Neural progenitor cell (in vitro differentiated cells): ENCODE measurements around the gene LDLRAD2. TPM values are rescaled to one million over a fixed set of nuclear protein-coding genes. Genes with fewer than 3 reads are reported as not detected.

ENCODE experiments used
- DNase-seq: peaks from one replicate; pipeline ENCODE4 v3.0.0-alpha.2; 2016; ENCODE audit warnings: low spot score
- H2AFZ ChIP-seq: fragments of 200-600 bp; sonication (generic); replicated peaks from 2 replicates; pipeline ENCODE4 v1.6.1; 2016; ENCODE audit warnings: antibody characterized with exemption
- H3F3A ChIP-seq: fragments of 200-600 bp; sonication (generic); 2 replicates; pipeline ENCODE4 v1.6.1; 2016; ENCODE audit warnings: antibody characterized with exemption, low read depth
- H3K27ac ChIP-seq: fragments of 200-600 bp; sonication (generic); 2 replicates; pipeline ENCODE4 v1.5.1; 2016; ENCODE audit warnings: mild to moderate bottlenecking
- H3K27me3 ChIP-seq: fragments of 200-600 bp; sonication (generic); 2 replicates; pipeline ENCODE4 v1.6.1; 2016; ENCODE audit warnings: mild to moderate bottlenecking, moderate library complexity
- H3K36me3 ChIP-seq: fragments of 200-600 bp; sonication (generic); 2 replicates; pipeline ENCODE4 v1.5.1; 2016
- H3K4me1 ChIP-seq: fragments of 200-600 bp; sonication (generic); 2 replicates; pipeline ENCODE4 v1.6.1; 2016; ENCODE audit warnings: mixed run types
- H3K4me2 ChIP-seq: fragments of 200-600 bp; sonication (generic); 2 replicates; pipeline ENCODE4 v1.6.1; 2016
- H3K4me3 ChIP-seq: fragments of 200-600 bp; sonication (generic); 2 replicates; pipeline ENCODE4 v1.5.1; 2016
- H3K79me2 ChIP-seq: fragments of 200-600 bp; sonication (generic); 2 replicates; pipeline ENCODE4 v1.6.1; 2016; ENCODE audit warnings: low read depth
- H3K9ac ChIP-seq: fragments of 200-600 bp; sonication (generic); 2 replicates; pipeline ENCODE4 v1.6.1; 2016
- H3K9me3 ChIP-seq: fragments of 200-600 bp; sonication (generic); 2 replicates; pipeline ENCODE4 v1.5.1; 2016; ENCODE audit warnings: low read depth
- H4K20me1 ChIP-seq: fragments of 200-600 bp; sonication (generic); 2 replicates; pipeline ENCODE4 v1.6.1; 2016; ENCODE audit warnings: low read depth
- H3K27ac Mint-ChIP-seq: 3 replicates; pipeline ENCODE4 v1.8.0; 2021; ENCODE audit warnings: mixed read lengths
- H3K27me3 Mint-ChIP-seq: 2 replicates; pipeline ENCODE4 v1.8.0; 2022; ENCODE audit warnings: low read depth, mild to moderate bottlenecking, inconsistent platforms, moderate library complexity, mixed read lengths; ENCODE audit not compliant: insufficient read depth
- H3K36me3 Mint-ChIP-seq: 3 replicates; pipeline ENCODE4 v1.8.0; 2021; ENCODE audit warnings: mixed read lengths
- H3K4me1 Mint-ChIP-seq: 3 replicates; pipeline ENCODE4 v1.8.0; 2021; ENCODE audit warnings: mixed read lengths
- H3K4me3 Mint-ChIP-seq: 3 replicates; pipeline ENCODE4 v1.8.0; 2021; ENCODE audit warnings: mild to moderate bottlenecking, moderate library complexity, mixed read lengths
- H3K9me3 Mint-ChIP-seq: 3 replicates; pipeline ENCODE4 v1.8.0; 2020; ENCODE audit warnings: mixed read lengths
- CTCF ChIP-seq: fragments of 200-600 bp; sonication (generic); IDR thresholded peaks from 2 replicates; pipeline ENCODE4 v1.5.1; 2017; ENCODE audit warnings: antibody characterized with exemption, mild to moderate bottlenecking
- EZH2 ChIP-seq: fragments of 200-600 bp; sonication (generic); IDR thresholded peaks from 2 replicates; pipeline ENCODE4 v1.6.1; 2017; ENCODE audit warnings: antibody characterized with exemption, mild to moderate bottlenecking, moderate library complexity
- EZH2phosphoT487 ChIP-seq: fragments of 200-600 bp; sonication (generic); IDR thresholded peaks from 2 replicates; pipeline ENCODE4 v1.6.1; 2017; ENCODE audit warnings: antibody characterized with exemption
- total RNA-seq: library from RNA; depleted of rRNA; stranded (reverse); fragments of >200 nt; gene quantifications from 2 replicates; pipeline ENCODE4 v1.2.3, GENCODE V29; 2015; ENCODE audit warnings: low replicate concordance

Gene LDLRAD2
- total RNA-seq, 1 donor from 2014 or later = 0.67 TPM

- H3K9me3 ChIP-seq = no peaks in the 10 kb centered on the region
- H3K27me3 ChIP-seq = no peaks in the 10 kb centered on the region
- no peak overlapping the region for H2AFZ ChIP-seq
- H3K27ac ChIP-seq = no peak overlapping the region
- H3K4me2 ChIP-seq = no peak overlapping the region
- Mint-ChIP-seq H3K27me3 (peaks cover 10% of the 10 kb centered on the region), H3K4me3 (no peak overlapping the region), H3K9me3 (peaks cover 10% of the 10 kb centered on the region), H3K27ac (no peak overlapping the region), H3K4me1 (no peaks in the 10 kb centered on the region), H3K36me3 (peaks cover 24% of the 10 kb centered on the region)
- no peak overlapping the region for H3K9ac ChIP-seq
- TF ChIP-seq EZH2 (no peak), CTCF (no peak), EZH2phosphoT487 (no peak)
- H3K4me1 ChIP-seq = no peaks in the 10 kb centered on the region
- no peaks in the 10 kb centered on the region for H3K79me2 ChIP-seq
- no peak for DNase-seq
- H4K20me1 ChIP-seq = no peaks in the 10 kb centered on the region
- H3F3A ChIP-seq = no peaks in the 10 kb centered on the region
- peaks cover 6% of the 10 kb centered on the region for H3K36me3 ChIP-seq
- no peak overlapping the region for H3K4me3 ChIP-seq
Observed at GRCh38 chr1:21833392-21833976, 21.4 kb downstream of the LDLRAD2 start.

- Mint-ChIP-seq H3K27me3 (peaks cover 10% of the 10 kb centered on the region), H3K9me3 (peaks cover 10% of the 10 kb centered on the region), H3K27ac (no peak overlapping the region), H3K4me1 (no peaks in the 10 kb centered on the region), H3K4me3 (no peak overlapping the region), H3K36me3 (peaks cover 25% of the 10 kb centered on the region)
- Histone ChIP-seq H4K20me1 (no peaks in the 10 kb centered on the region), H3K4me1 (no peaks in the 10 kb centered on the region), H3K36me3 (peaks cover 6% of the 10 kb centered on the region), H3K9me3 (no peaks in the 10 kb centered on the region), H3K79me2 (no peaks in the 10 kb centered on the region), H3F3A (no peaks in the 10 kb centered on the region), H3K27me3 (no peaks in the 10 kb centered on the region), H2AFZ (no peak overlapping the region), H3K27ac (no peak overlapping the region), H3K4me3 (no peak overlapping the region), H3K9ac (no peak overlapping the region), H3K4me2 (no peak overlapping the region)
- TF ChIP-seq EZH2phosphoT487 (no peak), CTCF (no peak), EZH2 (no peak)
- DNase-seq = no peak
Observed at GRCh38 chr1:21834094-21834493, 22.0 kb downstream of the LDLRAD2 start.

GRCh38 chr1:21834666-21835065 lies 22.6 kb downstream of the LDLRAD2 start:
- TF ChIP-seq CTCF = no peak
- TF ChIP-seq EZH2 = no peak
- no peak for TF ChIP-seq EZH2phosphoT487
- Histone ChIP-seq H3K79me2 (no peaks in the 10 kb centered on the region), H3K4me1 (no peaks in the 10 kb centered on the region), H3K4me2 (no peak overlapping the region), H4K20me1 (no peaks in the 10 kb centered on the region), H3K27me3 (no peaks in the 10 kb centered on the region), H3K4me3 (no peak overlapping the region), H3K9ac (no peak overlapping the region), H3K9me3 (no peaks in the 10 kb centered on the region), H2AFZ (no peak overlapping the region), H3F3A (no peaks in the 10 kb centered on the region), H3K36me3 (peaks cover 6% of the 10 kb centered on the region), H3K27ac (no peak overlapping the region)
- H3K27me3 Mint-ChIP-seq = peaks cover 10% of the 10 kb centered on the region
- H3K9me3 Mint-ChIP-seq = peaks cover 10% of the 10 kb centered on the region
- H3K27ac Mint-ChIP-seq = no peak overlapping the region
- H3K4me3 Mint-ChIP-seq = no peak overlapping the region
- no peaks in the 10 kb centered on the region for H3K4me1 Mint-ChIP-seq
- DNase-seq = no peak
- peaks cover 25% of the 10 kb centered on the region for H3K36me3 Mint-ChIP-seq
